NCI-H146 treated with DMSO at 0.1 percent for 48 hours (cell line): ENCODE data around the gene ASPA.

Source experiments
- DNase-seq: peaks from one replicate; lab custom pipeline; 2025; ENCODE audit not compliant: unreplicated experiment; lab: John Stamatoyannopoulos, UW

The ASPA gene

DNA sequence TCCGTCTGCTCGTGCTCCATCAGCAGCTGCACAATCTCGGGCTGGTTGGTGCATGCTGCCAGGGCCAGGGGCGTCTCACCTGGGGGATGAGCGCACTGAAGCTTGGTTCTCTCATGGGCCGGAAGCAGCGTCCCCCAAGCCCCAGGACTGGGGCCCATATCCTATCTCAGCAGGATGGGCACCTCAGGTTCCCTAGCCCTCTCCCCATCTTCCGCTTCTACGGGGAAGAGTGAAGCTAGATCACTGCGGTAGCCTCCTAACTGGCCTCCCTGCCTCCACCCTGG is 57.0 kb downstream of the ASPA start:
- DNase-seq = no peak

DNA sequence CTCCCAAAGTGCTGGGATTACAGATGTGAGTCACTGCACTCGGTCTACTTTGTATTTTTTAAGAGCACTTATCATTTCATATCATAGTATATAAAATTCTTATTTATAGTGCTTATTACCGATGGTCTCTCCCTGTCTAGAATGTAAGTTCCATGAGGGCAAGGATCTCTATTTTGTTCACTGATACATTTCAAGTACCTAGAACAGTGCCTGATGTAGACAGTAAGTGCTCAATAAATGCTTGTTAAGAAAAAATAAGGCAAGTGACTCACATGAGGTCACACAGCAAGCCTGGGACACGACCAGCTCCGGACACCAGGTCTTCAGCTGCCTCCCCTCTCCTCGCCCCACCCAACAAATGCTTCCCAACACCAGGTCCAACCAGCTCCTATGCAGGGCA is 58.0 kb downstream of the ASPA start:
- DNase-seq = no peak

DNA sequence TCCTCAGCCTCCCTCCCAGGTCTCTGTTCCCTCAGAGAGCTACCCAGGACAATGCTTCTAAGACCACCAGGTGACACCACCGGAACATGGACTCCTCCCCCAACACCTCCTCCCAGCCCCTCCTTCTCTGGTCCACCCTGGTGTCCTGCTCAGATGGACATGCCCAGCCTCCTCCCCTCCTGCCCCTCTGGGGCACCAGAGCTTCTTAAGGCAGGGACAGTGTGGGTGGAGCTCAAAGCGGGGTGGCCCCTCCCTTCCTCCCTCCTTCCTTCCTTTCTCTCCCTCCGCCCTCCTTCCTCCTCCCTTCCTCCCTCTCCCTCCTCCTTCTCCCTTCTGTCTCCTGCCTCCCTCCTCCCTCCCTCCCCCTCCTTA is 59.1 kb downstream of the ASPA start:
- DNase-seq = no peak

DNA sequence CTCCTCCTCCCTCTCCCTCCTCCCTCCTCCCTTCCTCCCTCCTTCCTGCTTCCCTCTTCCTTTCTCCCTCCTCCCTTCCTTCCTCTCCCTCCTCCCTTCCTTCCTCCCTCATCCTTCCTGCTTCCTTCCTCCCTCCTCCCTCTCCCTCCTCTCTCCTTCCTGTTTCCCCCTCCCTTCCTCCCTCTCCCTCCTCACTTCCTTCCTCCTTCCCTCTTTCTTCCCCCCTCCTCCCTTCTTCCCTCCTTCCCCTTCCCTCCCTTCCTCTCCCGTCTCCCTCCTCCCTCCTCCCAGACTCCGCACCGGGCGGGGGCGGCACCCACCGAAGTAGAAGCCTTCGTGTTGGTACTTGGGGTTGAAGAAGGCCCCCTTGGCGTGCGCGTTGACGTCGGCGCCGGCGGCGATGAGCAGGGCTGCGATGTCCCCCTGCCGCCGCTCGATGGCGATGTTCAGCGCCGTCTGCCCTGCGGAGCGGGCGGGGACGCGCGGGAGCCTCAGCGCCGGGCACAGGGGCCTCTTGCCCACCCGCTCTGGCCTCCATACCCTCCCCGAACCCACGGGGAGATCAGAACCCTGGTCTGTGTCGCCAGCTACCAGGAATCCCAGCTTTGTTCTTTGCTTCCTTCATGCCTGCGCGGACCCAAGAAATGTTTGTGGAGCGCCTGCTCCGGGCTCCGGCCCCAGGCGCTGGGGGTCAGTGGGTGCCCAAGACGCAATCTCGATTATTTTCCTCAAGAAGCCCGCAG is 59.6 kb downstream of the ASPA start:
- DNase-seq = no peak

DNA sequence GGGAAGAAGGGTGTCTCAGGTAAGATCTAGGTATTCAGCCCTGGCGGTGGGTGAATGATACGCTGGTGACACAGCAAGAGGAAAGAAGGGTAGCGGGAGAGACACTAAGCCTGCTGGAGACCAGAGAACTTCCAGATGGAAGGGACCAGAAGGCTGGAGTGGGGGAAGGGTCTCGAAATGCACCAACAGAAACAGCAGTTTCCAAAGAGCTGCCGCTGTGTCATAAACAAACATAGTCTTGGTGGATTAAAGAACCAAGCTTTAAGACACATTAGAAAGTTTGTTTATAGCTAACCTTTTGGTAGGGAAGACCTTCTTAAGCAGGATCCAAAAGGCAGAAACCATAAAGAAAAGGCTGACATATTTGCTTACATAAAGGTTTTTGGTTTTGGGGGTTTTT is 60.9 kb downstream of the ASPA start:
- DNase-seq = no peak

DNA sequence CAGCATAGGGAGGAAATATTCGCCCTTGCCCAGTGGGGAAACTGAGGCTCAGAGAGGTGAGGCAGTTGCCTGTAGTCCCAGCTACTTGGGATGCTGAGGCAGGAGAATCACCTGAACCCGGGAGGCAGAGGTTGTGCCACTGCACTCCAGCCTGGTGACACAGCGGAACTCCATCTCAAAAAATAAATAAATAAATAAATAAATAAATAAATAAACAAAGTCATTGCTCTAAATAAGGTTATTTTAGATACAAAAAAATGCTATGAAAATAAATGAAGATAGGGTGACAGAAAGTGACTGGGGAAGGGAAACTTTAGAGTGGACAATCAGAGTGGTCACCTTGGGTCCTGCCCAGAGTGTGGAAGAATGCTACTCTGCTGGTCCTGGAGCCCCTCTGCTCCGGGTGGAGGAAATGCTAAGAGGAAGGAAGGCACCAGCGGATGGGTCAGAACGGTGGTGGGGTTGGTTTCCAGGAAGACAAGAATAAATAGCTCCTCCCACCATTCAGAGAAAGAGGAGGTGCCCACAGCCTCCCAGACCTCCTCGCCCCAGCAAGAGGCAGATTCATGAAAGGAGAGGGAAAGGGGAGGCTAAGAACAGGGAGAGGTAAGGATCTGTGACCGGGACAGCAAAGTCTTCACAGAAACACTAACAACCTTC is 64.2 kb downstream of the ASPA start:
- no peak for DNase-seq

DNA sequence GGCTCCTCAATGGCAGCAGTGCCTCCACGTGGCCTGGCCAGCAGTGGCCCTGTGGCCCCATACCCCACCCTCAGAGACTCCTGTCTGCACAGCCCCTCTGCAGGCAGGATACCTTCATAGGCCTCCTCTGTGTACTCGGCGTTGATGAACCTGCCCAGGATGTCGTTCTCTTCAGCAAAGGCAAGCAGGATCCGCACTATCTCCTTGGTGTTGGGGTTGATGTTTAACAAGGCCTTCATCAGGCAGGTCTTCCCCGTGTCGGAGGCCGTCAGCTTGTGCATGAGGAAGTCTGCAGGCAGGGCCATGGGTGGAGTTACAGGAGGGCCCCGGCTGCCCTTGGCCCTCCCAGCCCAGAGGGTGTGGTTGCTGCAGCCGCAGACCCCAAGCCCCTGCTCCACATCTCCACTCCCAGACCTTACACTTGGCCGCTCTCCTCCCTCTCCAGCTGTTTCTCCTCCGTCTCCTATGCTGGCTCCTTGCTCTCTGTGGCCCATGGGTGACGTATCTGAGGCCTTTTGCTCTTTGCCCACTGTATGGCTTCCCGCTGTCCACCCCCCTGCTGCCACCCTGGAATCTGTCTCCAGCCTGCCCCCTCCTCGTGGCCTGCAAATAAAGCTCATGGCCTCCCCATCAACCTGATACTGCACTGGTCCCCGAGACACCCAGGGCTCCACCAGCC is 66.8 kb downstream of the ASPA start:
- no peak for DNase-seq

DNA sequence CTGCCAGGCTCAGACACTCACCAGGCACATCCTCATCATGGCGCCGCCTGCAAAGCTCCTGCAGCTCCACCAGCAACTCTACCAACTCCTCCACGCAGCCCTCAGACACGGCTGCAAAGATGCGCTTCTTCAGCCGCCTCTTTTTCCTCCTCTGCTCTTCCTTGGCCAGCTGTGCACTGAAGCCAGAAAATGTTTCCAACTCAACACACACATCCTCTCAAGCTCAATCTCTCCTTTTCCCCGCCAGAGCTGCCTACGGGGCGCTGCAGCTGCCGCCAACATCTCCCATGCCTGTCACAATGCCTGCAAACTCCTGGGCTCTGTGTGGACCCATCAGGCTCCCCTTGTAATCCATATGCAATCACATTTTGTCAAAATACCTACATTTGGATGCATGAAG is 67.7 kb downstream of the ASPA start:
- no peak for DNase-seq

DNA sequence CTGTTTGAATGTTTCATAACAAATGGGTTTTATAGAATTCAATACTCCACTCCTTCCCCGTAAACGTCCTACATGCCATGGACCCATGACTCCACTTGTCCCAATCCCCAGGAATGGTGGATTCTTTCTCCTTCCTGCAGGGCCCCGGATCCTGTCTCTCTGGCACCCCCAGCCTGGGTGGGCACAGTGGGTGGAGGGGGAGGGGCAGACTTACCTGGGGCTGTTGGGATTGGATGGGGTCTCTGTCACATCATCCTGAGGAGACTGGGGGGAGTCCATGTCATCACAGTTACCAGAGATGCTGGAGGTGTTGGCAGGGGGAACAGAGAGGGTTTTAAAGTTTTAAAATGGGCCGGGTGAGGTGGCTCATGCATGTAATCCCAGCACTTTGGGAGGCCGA is 68.6 kb downstream of the ASPA start:
- DNase-seq = no peak

DNA sequence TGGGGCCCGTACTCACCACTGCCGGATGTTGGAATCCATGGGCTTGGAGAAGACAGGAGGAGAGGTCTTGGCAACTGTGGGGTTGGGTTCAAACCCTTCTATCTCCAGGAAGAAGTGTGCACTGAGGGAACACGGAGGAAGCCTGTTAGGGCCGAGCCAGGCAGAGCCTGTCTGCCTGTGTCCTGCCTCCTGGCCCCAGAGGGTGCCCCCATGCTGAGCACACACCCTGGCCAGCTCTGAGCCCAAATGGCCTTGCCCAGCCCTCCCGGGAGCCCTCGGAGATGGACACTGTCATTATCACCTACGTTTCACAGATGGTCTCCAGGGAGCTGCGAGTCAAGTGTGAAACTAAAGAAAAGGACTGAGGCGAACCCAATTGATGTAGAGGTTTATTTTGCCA is 69.4 kb downstream of the ASPA start:
- no peak for DNase-seq

DNA sequence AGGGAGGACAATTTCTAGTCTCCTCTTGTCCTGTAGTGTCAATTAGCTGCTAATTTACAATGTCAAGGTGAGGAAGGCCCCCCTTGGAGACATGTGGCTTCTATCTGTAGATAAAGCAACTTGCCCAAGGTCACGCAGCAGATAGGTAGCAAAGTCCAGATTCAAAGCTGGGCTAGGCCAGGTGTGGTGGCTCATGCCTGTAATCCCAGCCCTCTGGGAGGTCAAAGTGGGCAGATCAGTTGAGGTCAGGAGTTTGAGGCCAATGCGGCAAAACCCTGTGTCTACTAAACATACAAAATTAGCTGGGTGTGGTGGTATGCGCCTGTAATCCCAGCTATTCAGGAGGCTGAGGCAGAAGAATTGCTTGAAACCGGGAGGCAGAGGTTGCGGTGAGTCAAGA is 70.7 kb downstream of the ASPA start:
- no peak for DNase-seq

DNA sequence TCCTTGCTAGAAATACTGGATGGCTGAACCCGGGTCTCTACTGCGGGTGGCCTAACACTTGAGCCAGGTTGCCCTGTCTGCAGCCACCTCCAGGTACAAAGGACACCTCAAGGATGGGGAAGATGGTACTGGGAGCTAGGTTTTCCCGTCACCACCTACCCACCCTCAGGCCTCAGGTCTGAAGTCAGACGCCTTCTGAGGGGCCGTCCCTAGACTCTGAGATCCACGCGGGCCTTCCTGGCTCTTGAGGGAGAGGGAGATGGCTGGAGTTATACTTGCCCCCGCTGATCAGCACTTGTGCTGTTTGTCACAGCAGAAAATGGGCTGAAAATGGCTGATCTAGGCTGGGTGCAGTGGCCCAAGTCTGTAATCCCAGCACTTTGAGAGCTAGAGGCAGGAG is 71.2 kb downstream of the ASPA start:
- DNase-seq = no peak

DNA sequence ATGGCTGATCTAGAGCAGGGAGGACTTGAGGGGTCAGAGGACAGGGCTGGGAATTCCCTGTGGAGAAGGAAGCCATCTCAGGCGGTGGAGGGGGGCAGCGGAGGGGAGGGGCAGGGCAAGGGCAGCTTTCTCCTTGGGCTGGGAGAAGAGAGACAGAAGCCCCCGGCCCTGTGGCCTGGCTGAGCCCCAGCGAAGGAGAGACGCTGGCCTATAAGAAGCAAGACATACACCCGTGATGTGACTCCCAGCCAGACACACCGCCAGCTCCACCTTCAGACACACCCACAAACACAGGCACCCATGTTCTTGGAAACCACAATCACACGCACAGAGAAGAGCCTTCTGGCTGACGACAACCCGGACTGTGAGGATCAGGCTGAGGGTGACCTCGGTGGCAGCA is 71.8 kb downstream of the ASPA start:
- DNase-seq = no peak

DNA sequence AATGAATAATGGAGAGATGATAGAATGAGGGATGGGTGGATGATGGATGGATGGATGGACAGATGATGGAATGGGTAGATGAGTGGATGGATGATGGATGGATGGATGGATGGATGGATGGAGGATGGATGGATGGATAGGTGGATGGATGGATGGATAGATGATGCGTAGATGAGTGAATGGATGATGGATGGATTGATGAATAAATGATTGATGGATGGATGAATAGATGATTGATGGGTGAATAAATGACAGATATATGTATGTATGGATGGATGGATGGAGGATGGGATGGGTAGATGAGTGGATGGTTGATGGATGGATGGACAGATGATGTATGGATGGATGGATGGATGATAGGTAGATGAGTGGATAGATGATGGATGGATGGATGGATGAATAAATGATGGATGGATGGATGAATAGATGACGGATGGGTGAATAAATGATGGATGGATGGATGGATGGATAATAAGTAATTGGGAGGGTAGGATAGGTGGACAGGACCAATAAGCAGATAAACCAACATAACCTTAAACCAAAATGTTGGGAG is 73.9 kb downstream of the ASPA start:
- DNase-seq = no peak

DNA sequence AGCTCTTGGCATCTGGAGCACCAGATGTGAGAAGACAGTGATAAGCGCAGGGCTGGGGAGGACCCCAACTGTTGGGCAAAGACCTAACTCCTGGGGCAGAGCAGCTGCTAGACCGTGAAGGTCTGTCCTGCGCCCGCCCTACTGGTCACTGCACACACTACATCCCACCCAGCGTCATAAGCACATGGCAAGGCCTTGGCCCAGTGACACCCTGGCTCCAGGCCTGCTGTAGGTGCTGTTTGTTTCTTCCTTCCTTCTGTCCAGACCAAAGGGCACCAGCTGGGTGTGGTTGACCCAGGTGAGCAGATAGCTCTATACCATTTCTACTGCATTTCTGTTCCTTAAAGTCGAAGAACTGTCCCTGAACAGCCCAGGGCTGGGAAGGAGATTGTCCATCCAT is 75.4 kb downstream of the ASPA start:
- no peak for DNase-seq

DNA sequence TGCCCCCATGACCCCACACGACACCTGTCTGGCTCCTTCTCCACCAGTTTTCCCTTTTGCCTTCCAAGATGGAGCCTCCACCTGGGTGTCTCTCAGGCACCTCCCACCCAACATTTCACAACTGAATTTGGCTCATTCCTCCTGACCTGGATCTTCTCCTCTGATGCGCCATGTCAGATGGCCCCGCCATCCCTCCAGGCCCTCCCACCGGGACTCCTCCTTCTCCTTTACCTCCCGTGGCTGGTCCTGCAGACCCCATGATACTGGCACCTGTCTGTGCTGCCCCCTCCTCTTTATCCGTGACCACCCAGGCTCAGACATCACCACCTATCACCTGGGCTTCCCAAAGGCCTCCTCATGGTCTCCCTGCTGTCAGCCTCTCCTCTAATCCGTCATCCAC is 77.1 kb downstream of the ASPA start:
- DNase-seq = no peak
